Activated T-helper 17 cell treated with anti-CD3 and anti-CD28 coated beads, Interleukin-2, amount 50 U/mL, for 72 hours (primary cell): ENCODE data around the gene TMEM59. TPM values are rescaled to one million over a fixed set of nuclear protein-coding genes. Genes with fewer than 3 reads are reported as not detected.
"Not testable (repeated sequence)": the region's sequence is repeated elsewhere in the genome, so short reads cannot be mapped to it uniquely, and the experiment has no call there.

Source experiments
- ATAC-seq: fragments of 150-1000 bp; cut with Tn5 transposase; replicated peaks from 2 replicates; pipeline ENCODE4 v1.10.0; 2021; ENCODE audit warnings: mild to moderate bottlenecking, moderate library complexity
- H3K27ac Mint-ChIP-seq: one replicate; pipeline ENCODE4 v1.8.0; 2022; ENCODE audit warnings: mixed read lengths
- H3K27me3 Mint-ChIP-seq: one replicate; pipeline ENCODE4 v1.8.0; 2022; ENCODE audit warnings: mixed read lengths
- H3K36me3 Mint-ChIP-seq: one replicate; pipeline ENCODE4 v1.8.0; 2022; ENCODE audit warnings: low read depth, mild to moderate bottlenecking, mixed read lengths
- H3K4me1 Mint-ChIP-seq: one replicate; pipeline ENCODE4 v1.8.0; 2022; ENCODE audit warnings: mixed read lengths
- H3K4me3 Mint-ChIP-seq: one replicate; pipeline ENCODE4 v1.8.0; 2022; ENCODE audit warnings: mild to moderate bottlenecking, mixed read lengths
- H3K9me3 Mint-ChIP-seq: one replicate; pipeline ENCODE4 v1.8.0; 2022; ENCODE audit warnings: mixed read lengths
- total RNA-seq, 2 donors: library from RNA; stranded (reverse); gene quantifications; one replicate each; pipeline ENCODE4 v1.2.3, GENCODE V29; 2022

TMEM59 gene
- total RNA-seq, 2 donors from 2014 or later = 173 to 188 TPM

- Mint-ChIP-seq H3K27ac (no peak overlapping the region), H3K27me3 (peaks cover 5% of the 10 kb centered on the region), H3K4me1 (no peaks in the 10 kb centered on the region), H3K9me3 (no peaks in the 10 kb centered on the region), H3K4me3 (no peak overlapping the region), H3K36me3 (no peaks in the 10 kb centered on the region)
- ATAC-seq = no peak
Observed at GRCh38 chr1:54011316-54012007, 41.5 kb downstream of the TMEM59 start.

- H3K27ac Mint-ChIP-seq = no peak overlapping the region
- no peaks in the 10 kb centered on the region for H3K9me3 Mint-ChIP-seq
- peaks cover 7% of the 10 kb centered on the region for H3K27me3 Mint-ChIP-seq
- no peak for ATAC-seq
- no peaks in the 10 kb centered on the region for H3K4me1 Mint-ChIP-seq
- no peak overlapping the region for H3K4me3 Mint-ChIP-seq
- no peaks in the 10 kb centered on the region for H3K36me3 Mint-ChIP-seq
Observed at GRCh38 chr1:54010415-54011117, 42.4 kb downstream of the TMEM59 start.

- Mint-ChIP-seq H3K27ac (no peak overlapping the region), H3K4me3 (no peak overlapping the region), H3K4me1 (no peaks in the 10 kb centered on the region), H3K36me3 (no peaks in the 10 kb centered on the region), H3K9me3 (no peaks in the 10 kb centered on the region), H3K27me3 (peaks cover 9% of the 10 kb centered on the region)
- no peak for ATAC-seq
Observed at GRCh38 chr1:54009406-54009805, 43.6 kb downstream of the TMEM59 start.

GRCh38 chr1:54008876-54009275 lies 44.1 kb downstream of the TMEM59 start:
- ATAC-seq = no peak
- Mint-ChIP-seq H3K27me3 (peaks cover 9% of the 10 kb centered on the region), H3K36me3 (no peaks in the 10 kb centered on the region), H3K4me1 (no peaks in the 10 kb centered on the region), H3K27ac (no peak overlapping the region), H3K9me3 (no peaks in the 10 kb centered on the region), H3K4me3 (no peak overlapping the region)

GRCh38 chr1:54007613-54008012 lies 45.4 kb downstream of the TMEM59 start:
- ATAC-seq = no peak
- Mint-ChIP-seq H3K4me3 (no peak overlapping the region), H3K36me3 (no peaks in the 10 kb centered on the region), H3K27me3 (peaks cover 5% of the 10 kb centered on the region), H3K27ac (no peak overlapping the region), H3K9me3 (no peaks in the 10 kb centered on the region), H3K4me1 (no peaks in the 10 kb centered on the region)

GRCh38 chr1:54006508-54006907 lies 46.5 kb downstream of the TMEM59 start:
- ATAC-seq = no peak
- H3K4me3 Mint-ChIP-seq = no peak overlapping the region
- no peaks in the 10 kb centered on the region for H3K36me3 Mint-ChIP-seq
- H3K9me3 Mint-ChIP-seq = no peaks in the 10 kb centered on the region
- no peak overlapping the region for H3K27ac Mint-ChIP-seq
- H3K27me3 Mint-ChIP-seq = peaks cover 7% of the 10 kb centered on the region
- H3K4me1 Mint-ChIP-seq = no peaks in the 10 kb centered on the region

GRCh38 chr1:54004481-54005049 lies 48.4 kb downstream of the TMEM59 start:
- H3K36me3 Mint-ChIP-seq = no peaks in the 10 kb centered on the region
- H3K4me3 Mint-ChIP-seq = no peak overlapping the region
- no peak overlapping the region for H3K27ac Mint-ChIP-seq
- H3K27me3 Mint-ChIP-seq = peaks cover 7% of the 10 kb centered on the region
- no peaks in the 10 kb centered on the region for H3K4me1 Mint-ChIP-seq
- no peaks in the 10 kb centered on the region for H3K9me3 Mint-ChIP-seq
- no peak for ATAC-seq

GRCh38 chr1:54003750-54004480 lies 49.1 kb downstream of the TMEM59 start:
- ATAC-seq, H3K27me3 Mint-ChIP-seq, H3K9me3 Mint-ChIP-seq, H3K36me3 Mint-ChIP-seq, H3K4me3 Mint-ChIP-seq, H3K27ac Mint-ChIP-seq, H3K4me1 Mint-ChIP-seq: not testable (repeated sequence)

- Mint-ChIP-seq H3K36me3 (no peaks in the 10 kb centered on the region), H3K4me3 (no peak overlapping the region), H3K27me3 (peaks cover 7% of the 10 kb centered on the region), H3K4me1 (no peaks in the 10 kb centered on the region), H3K27ac (no peak overlapping the region), H3K9me3 (no peaks in the 10 kb centered on the region)
- ATAC-seq = no peak
Observed at GRCh38 chr1:54003249-54003646, 49.8 kb downstream of the TMEM59 start.

- Mint-ChIP-seq H3K27me3 (peaks cover 7% of the 10 kb centered on the region), H3K36me3 (no peaks in the 10 kb centered on the region), H3K4me3 (no peak overlapping the region), H3K27ac (no peak overlapping the region), H3K4me1 (no peaks in the 10 kb centered on the region), H3K9me3 (no peaks in the 10 kb centered on the region)
- ATAC-seq = no peak
Observed at GRCh38 chr1:54002544-54003248, 50.3 kb downstream of the TMEM59 start.

GRCh38 chr1:54001591-54001990 lies 51.4 kb downstream of the TMEM59 start:
- no peaks in the 10 kb centered on the region for H3K36me3 Mint-ChIP-seq
- no peaks in the 10 kb centered on the region for H3K9me3 Mint-ChIP-seq
- H3K27me3 Mint-ChIP-seq = peaks cover 7% of the 10 kb centered on the region
- no peak overlapping the region for H3K27ac Mint-ChIP-seq
- no peaks in the 10 kb centered on the region for H3K4me1 Mint-ChIP-seq
- no peak overlapping the region for H3K4me3 Mint-ChIP-seq
- ATAC-seq = no peak

GRCh38 chr1:53999920-54000319 lies 53.1 kb downstream of the TMEM59 start:
- H3K36me3 Mint-ChIP-seq = no peaks in the 10 kb centered on the region
- H3K4me1 Mint-ChIP-seq = no peaks in the 10 kb centered on the region
- no peak for ATAC-seq
- peaks cover 4% of the 10 kb centered on the region for H3K27me3 Mint-ChIP-seq
- no peak overlapping the region for H3K4me3 Mint-ChIP-seq
- H3K9me3 Mint-ChIP-seq = no peaks in the 10 kb centered on the region
- no peak overlapping the region for H3K27ac Mint-ChIP-seq

GRCh38 chr1:53998223-53998622 lies 54.8 kb downstream of the TMEM59 start:
- Mint-ChIP-seq H3K4me3 (no peak overlapping the region), H3K27me3 (peaks cover 4% of the 10 kb centered on the region), H3K27ac (no peak overlapping the region), H3K36me3 (no peaks in the 10 kb centered on the region), H3K4me1 (no peaks in the 10 kb centered on the region), H3K9me3 (no peaks in the 10 kb centered on the region)
- no peak for ATAC-seq

GRCh38 chr1:53995683-53996082 lies 57.3 kb downstream of the TMEM59 start:
- Mint-ChIP-seq H3K27me3 (no peaks in the 10 kb centered on the region), H3K27ac (no peak overlapping the region), H3K4me3 (no peak overlapping the region), H3K4me1 (no peaks in the 10 kb centered on the region), H3K36me3 (no peaks in the 10 kb centered on the region), H3K9me3 (no peaks in the 10 kb centered on the region)
- no peak for ATAC-seq
